HTR-8/SVneo (cell line): ENCODE data around the gene SIX5.

Experiments used
- DNase-seq: peaks from one replicate; pipeline ENCODE4 v3.0.0; 2011; ENCODE audit warnings: low spot score, mixed read lengths; ENCODE audit not compliant: insufficient read length
- FAIRE-seq: peaks from 2 replicates; lab custom pipeline; 2011; peaks lifted over from hg19 to GRCh38; lab: Jason Lieb, UNC

Gene SIX5

GRCh38 chr19:45717131-45717982 is 51.7 kb downstream of the SIX5 start:
- FAIRE-seq: peak; percentile 98
- peak; percentile 97 for DNase-seq

GRCh38 chr19:45716359-45717130 is 52.5 kb downstream of the SIX5 start:
- no peak for FAIRE-seq
- DNase-seq: no peak

GRCh38 chr19:45715139-45715538 is 53.9 kb downstream of the SIX5 start:
- no peak for DNase-seq
- no peak for FAIRE-seq
